Mammary epithelial cell (primary cell): ENCODE data around the gene CD200R1.

ENCODE experiments used
- EZH2 ChIP-seq: IDR thresholded peaks from 2 replicates; pipeline ENCODE4 v1.6.1; 2012; ENCODE audit warnings: low read length, inconsistent platforms, borderline replicate concordance
- TF ChIP-seq, protein P1 (sequence below), 2 donors: IDR thresholded peaks in 1 of 2; conservative IDR thresholded peaks in 1 of 2; 2 replicates each; pipeline ENCODE4 v1.5.1; 2011 to 2012; ENCODE audit warnings: inconsistent platforms in 2 of 2, low read length in 2 of 2, mild to moderate bottlenecking in 2 of 2, control low read depth in 1 of 2, low read depth in 1 of 2; ENCODE audit not compliant: insufficient read depth in 1 of 2; ENCODE audit errors: extremely low read depth in 1 of 2

DNA sequence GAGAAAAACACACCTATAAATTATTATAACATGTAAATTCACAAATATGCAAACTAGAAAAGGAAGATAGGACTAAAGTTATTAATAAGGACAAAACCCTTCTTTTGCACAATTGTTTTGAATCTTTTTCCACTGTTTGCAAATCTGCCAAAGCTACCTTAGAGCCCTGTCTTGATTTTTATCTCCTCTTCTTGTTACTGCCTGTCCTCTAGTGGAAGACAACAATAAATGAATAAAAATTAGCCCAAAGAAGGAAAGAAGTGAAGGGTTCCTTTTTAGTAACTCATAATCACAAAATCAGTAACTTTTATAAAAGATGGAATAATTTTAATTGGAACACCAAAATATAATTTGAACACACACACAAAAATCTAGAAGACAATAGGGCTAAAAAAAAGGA, 2.7 kb downstream of the CD200R1 start:
- TF ChIP-seq, protein P1, sequence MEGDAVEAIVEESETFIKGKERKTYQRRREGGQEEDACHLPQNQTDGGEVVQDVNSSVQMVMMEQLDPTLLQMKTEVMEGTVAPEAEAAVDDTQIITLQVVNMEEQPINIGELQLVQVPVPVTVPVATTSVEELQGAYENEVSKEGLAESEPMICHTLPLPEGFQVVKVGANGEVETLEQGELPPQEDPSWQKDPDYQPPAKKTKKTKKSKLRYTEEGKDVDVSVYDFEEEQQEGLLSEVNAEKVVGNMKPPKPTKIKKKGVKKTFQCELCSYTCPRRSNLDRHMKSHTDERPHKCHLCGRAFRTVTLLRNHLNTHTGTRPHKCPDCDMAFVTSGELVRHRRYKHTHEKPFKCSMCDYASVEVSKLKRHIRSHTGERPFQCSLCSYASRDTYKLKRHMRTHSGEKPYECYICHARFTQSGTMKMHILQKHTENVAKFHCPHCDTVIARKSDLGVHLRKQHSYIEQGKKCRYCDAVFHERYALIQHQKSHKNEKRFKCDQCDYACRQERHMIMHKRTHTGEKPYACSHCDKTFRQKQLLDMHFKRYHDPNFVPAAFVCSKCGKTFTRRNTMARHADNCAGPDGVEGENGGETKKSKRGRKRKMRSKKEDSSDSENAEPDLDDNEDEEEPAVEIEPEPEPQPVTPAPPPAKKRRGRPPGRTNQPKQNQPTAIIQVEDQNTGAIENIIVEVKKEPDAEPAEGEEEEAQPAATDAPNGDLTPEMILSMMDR (conservative IDR thresholded peaks at IDR 0.05 in 1 of 2, IDR thresholded peaks at IDR 0.05 in 1 of 2; ENCODE audit: extremely low read depth in 1 of 2, insufficient read depth in 1 of 2, low read depth in 1 of 2, low read length in 2 of 2): peak in 1 of 2 donors; percentile 30
- TF ChIP-seq EZH2: no peak
